CD4-positive, alpha-beta T cell (primary cell): ENCODE data around the gene RALGPS1. TPM values are rescaled to one million over a fixed set of nuclear protein-coding genes. Genes with fewer than 3 reads are reported as not detected.

Experiments
- ATAC-seq: fragments of 200-7000 bp; cut with Tn5 transposase; one replicate; pipeline ENCODE4 v1.10.0; 2022; ENCODE audit warnings: mild to moderate bottlenecking; ENCODE audit not compliant: poor library complexity
- CTCF ChIA-PET: fragments of 350-600 bp; sonication (Branson Sonifier 250); formaldehyde crosslinking; loops from one replicate; lab custom pipeline; 2021; ENCODE audit warnings: antibody characterized with exemption, inconsistent platforms; lab: Charles Lee
- POLR2A ChIA-PET: fragments of 350-600 bp; sonication (Branson Sonifier 250); formaldehyde crosslinking; loops from one replicate; lab custom pipeline; 2021; ENCODE audit warnings: antibody characterized with exemption, inconsistent platforms; lab: Charles Lee
- DNase-seq, 14 experiments: peaks; one replicate each; pipeline ENCODE4 v3.0.0-alpha.2; 2013 to 2020; ENCODE audit warnings: mixed read lengths in 2 of 14
- H3K27ac ChIP-seq, 2 donors: one replicate each; pipeline versions ENCODE4 v1.5.1 to v1.7.0; 2013; ENCODE audit warnings: low read length in 2 of 2, low read depth in 1 of 2, mild to moderate bottlenecking in 1 of 2
- H3K27me3 ChIP-seq, 2 experiments: 1 replicate in 1 of 2; 2 replicates in 1 of 2; pipeline versions ENCODE4 v1.6.1 to v1.7.0; 2013; ENCODE audit warnings: low read length in 2 of 2, control low read depth in 1 of 2, mild to moderate bottlenecking in 1 of 2, moderate library complexity in 1 of 2; ENCODE audit not compliant: insufficient read depth in 2 of 2, control insufficient read depth in 1 of 2
- H3K36me3 ChIP-seq: one replicate; pipeline ENCODE4 v1.6.1; 2013; ENCODE audit warnings: low read length, control low read depth; ENCODE audit not compliant: insufficient read depth
- H3K4me1 ChIP-seq: one replicate; pipeline ENCODE4 v1.6.1; 2013; ENCODE audit warnings: low read length, control low read depth; ENCODE audit not compliant: insufficient read depth
- H3K4me3 ChIP-seq: one replicate; pipeline ENCODE4 v1.5.1; 2013; ENCODE audit warnings: mild to moderate bottlenecking, low read length, moderate library complexity
- H3K9me3 ChIP-seq, 2 experiments: 1 replicate in 1 of 2; 2 replicates in 1 of 2; pipeline versions ENCODE4 v1.6.1 to v1.7.0; 2013; ENCODE audit warnings: low read length in 2 of 2, mild to moderate bottlenecking in 2 of 2, control low read depth in 1 of 2, moderate library complexity in 1 of 2; ENCODE audit not compliant: control insufficient read depth in 1 of 2, insufficient read depth in 1 of 2
- H3K27ac Mint-ChIP-seq: one replicate; pipeline ENCODE4 v1.8.0; 2020; ENCODE audit warnings: mixed read lengths
- H3K27me3 Mint-ChIP-seq: one replicate; pipeline ENCODE4 v1.8.0; 2021; ENCODE audit warnings: mixed read lengths
- H3K36me3 Mint-ChIP-seq: one replicate; pipeline ENCODE4 v1.8.0; 2021; ENCODE audit warnings: low read depth, mixed read lengths
- H3K4me1 Mint-ChIP-seq: one replicate; pipeline ENCODE4 v1.8.0; 2021; ENCODE audit warnings: low read depth, mixed read lengths
- H3K4me3 Mint-ChIP-seq: one replicate; pipeline ENCODE4 v1.8.0; 2020; ENCODE audit warnings: mild to moderate bottlenecking, mixed read lengths
- H3K9me3 Mint-ChIP-seq: one replicate; pipeline ENCODE4 v1.8.0; 2020; ENCODE audit warnings: mixed read lengths
- intact Hi-C, 2 experiments: fragments of 100-400 bp; cut with DNase I in 1 of 2; cut with micrococcal nuclease in 1 of 2; formaldehyde crosslinking; loops; one replicate each; pipeline versions ENCODE4 v1.15.1 to v1.9.0; 2023 to 2025; cut with DNase I, micrococcal nuclease
- total RNA-seq, 174 experiments: library from RNA in 2 of 174; stranded (reverse) in 2 of 174; gene quantifications; one replicate each; pipeline ENCODE4 v1.2.3 and lab custom pipeline; 2021 to 2026
- TF ChIP-seq, protein P1 (sequence below): fragments of 200-600 bp; IDR thresholded peaks from one replicate; pipeline ENCODE4 v1.8.0; 2022; ENCODE audit warnings: antibody characterized with exemption, mild to moderate bottlenecking

The RALGPS1 gene
- total RNA-seq, 2 experiments from 2014 or later = 5.8 to 6.3 TPM

GRCh38 chr9:126926364-126926763 lies 11.8 kb downstream of the RALGPS1 start:
- intact Hi-C loops = no loop called here
- no peak for DNase-seq
- no peaks in the 10 kb centered on the region for H3K4me1 Mint-ChIP-seq
- ChIA-PET CTCF (interaction anchor here (1.4 kb wide), 1 partner anchor 39 kb away, joined by 3 read pairs; no protein-coding TSS in a partner anchor), POLR2A (no interaction called here)
- Histone ChIP-seq H3K9me3 (no peaks in the 10 kb centered on the region), H3K36me3 (no peaks in the 10 kb centered on the region), H3K4me1 (no peaks in the 10 kb centered on the region), H3K27ac (no peak overlapping the region), H3K4me3 (no peak overlapping the region), H3K27me3 (no peaks in the 10 kb centered on the region)
- TF ChIP-seq, protein P1, sequence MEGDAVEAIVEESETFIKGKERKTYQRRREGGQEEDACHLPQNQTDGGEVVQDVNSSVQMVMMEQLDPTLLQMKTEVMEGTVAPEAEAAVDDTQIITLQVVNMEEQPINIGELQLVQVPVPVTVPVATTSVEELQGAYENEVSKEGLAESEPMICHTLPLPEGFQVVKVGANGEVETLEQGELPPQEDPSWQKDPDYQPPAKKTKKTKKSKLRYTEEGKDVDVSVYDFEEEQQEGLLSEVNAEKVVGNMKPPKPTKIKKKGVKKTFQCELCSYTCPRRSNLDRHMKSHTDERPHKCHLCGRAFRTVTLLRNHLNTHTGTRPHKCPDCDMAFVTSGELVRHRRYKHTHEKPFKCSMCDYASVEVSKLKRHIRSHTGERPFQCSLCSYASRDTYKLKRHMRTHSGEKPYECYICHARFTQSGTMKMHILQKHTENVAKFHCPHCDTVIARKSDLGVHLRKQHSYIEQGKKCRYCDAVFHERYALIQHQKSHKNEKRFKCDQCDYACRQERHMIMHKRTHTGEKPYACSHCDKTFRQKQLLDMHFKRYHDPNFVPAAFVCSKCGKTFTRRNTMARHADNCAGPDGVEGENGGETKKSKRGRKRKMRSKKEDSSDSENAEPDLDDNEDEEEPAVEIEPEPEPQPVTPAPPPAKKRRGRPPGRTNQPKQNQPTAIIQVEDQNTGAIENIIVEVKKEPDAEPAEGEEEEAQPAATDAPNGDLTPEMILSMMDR = no peak
- H3K9me3 Mint-ChIP-seq = no peaks in the 10 kb centered on the region
- peaks cover 2% of the 10 kb centered on the region for H3K27me3 Mint-ChIP-seq
- H3K4me3 Mint-ChIP-seq = no peak overlapping the region
- H3K36me3 Mint-ChIP-seq = no peaks in the 10 kb centered on the region
- no peak overlapping the region for H3K27ac Mint-ChIP-seq
- ATAC-seq = no peak

DNA sequence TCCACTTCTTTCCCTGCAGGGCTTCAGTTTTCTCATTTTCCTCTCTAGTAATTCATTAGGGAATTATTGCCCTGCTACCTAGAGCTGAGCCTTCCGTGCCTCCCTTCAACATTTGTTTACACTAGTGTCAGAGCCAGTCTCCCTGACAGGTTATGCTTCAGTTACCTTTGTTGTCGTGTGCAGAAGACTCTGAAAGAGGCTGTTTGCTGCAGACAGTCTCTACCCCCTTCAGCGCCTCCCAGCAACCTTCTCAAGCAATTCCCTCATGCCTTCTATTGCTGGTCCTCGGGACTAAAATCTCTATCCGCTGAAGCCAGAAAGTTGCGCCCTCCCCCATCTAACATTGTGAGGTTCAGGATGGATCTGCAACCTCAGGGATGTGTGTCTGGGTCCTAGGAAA lies 12.8 kb downstream of the RALGPS1 start:
- Histone ChIP-seq H3K9me3 (no peaks in the 10 kb centered on the region), H3K4me3 (no peak overlapping the region), H3K36me3 (no peaks in the 10 kb centered on the region), H3K27ac (no peak overlapping the region), H3K4me1 (no peaks in the 10 kb centered on the region), H3K27me3 (no peaks in the 10 kb centered on the region)
- no peaks in the 10 kb centered on the region for H3K36me3 Mint-ChIP-seq
- no peaks in the 10 kb centered on the region for H3K9me3 Mint-ChIP-seq
- DNase-seq (no peak), ATAC-seq (no peak)
- no peak overlapping the region for H3K4me3 Mint-ChIP-seq
- H3K4me1 Mint-ChIP-seq = no peaks in the 10 kb centered on the region
- H3K27ac Mint-ChIP-seq = no peak overlapping the region
- TF ChIP-seq, protein P1 = no peak
- POLR2A ChIA-PET = no interaction called here
- intact Hi-C loops = no loop called here
- CTCF ChIA-PET = no interaction called here
- H3K27me3 Mint-ChIP-seq = peaks cover 4% of the 10 kb centered on the region

- no peaks in the 10 kb centered on the region for H3K4me1 Mint-ChIP-seq
Measured at GRCh38 chr9:126932871-126933321, 18.3 kb downstream of the RALGPS1 start.

More at GRCh38 chr9:126932871-126933321, 18.3 kb downstream of the RALGPS1 start:
- no peak overlapping the region for H3K4me3 ChIP-seq
- H3K36me3 ChIP-seq = no peaks in the 10 kb centered on the region
- no peak overlapping the region for H3K27ac ChIP-seq
- no peaks in the 10 kb centered on the region for H3K9me3 ChIP-seq
- H3K4me1 ChIP-seq = no peaks in the 10 kb centered on the region
- H3K27me3 ChIP-seq = no peaks in the 10 kb centered on the region
- H3K27ac Mint-ChIP-seq = no peak overlapping the region
- ChIA-PET CTCF (no interaction called here), POLR2A (no interaction called here)
- TF ChIP-seq, protein P1 = no peak
- H3K27me3 Mint-ChIP-seq = peaks cover 4% of the 10 kb centered on the region
- no peak overlapping the region for H3K4me3 Mint-ChIP-seq
- DNase-seq = no peak
- intact Hi-C loops = no loop called here
- no peaks in the 10 kb centered on the region for H3K36me3 Mint-ChIP-seq
- no peak for ATAC-seq
- H3K9me3 Mint-ChIP-seq = no peaks in the 10 kb centered on the region
